K562 (cell line): Measurements from ENCODE around the gene SLC25A26. TPM values are rescaled to one million over a fixed set of nuclear protein-coding genes. Genes with fewer than 3 reads are reported as not detected.

Experiments
- ATAC-seq: fragments of 200-7000 bp; cut with Tn5 transposase; 3 replicates; pipeline ENCODE4 v1.9.1; 2020; ENCODE audit warnings: moderate library complexity
- BruUV-seq: library from RNA; stranded (reverse); fragments of 400-500 nt; replicated peaks from 2 replicates; lab custom pipeline; 2021; lab: Mats Ljungman, UMichigan
- CTCF ChIA-PET: fragments of 300-600 bp; formaldehyde crosslinking; extraction: SDS; loops from one replicate; lab custom pipeline; 2021; ENCODE audit warnings: low intra/inter-chr PET ratio; lab: Yijun Ruan, JAX
- POLR2A ChIA-PET: fragments of 300-600, 350-650 bp; sonication (Branson Sonifier 250); formaldehyde crosslinking; extraction: SDS; loops from one replicate; lab custom pipeline; 2021; ENCODE audit warnings: antibody characterized with exemption, inconsistent platforms; lab: Yijun Ruan, JAX
- DNase-seq, 4 experiments: peaks; one replicate each; pipeline versions ENCODE4 v3.0.0 to v3.0.0-alpha.2; 2011 to 2018; ENCODE audit warnings: low spot score in 3 of 4, mixed read lengths in 3 of 4; ENCODE audit errors: extremely low read depth in 1 of 4
- FAIRE-seq: peaks from 2 replicates; lab custom pipeline; 2011; peaks lifted over from hg19 to GRCh38; lab: Jason Lieb, UNC
- H2AFZ ChIP-seq: 2 replicates; pipeline ENCODE4 v1.6.0; 2011; ENCODE audit warnings: low read depth, low read length, control low read depth, inconsistent platforms
- H3K27ac ChIP-seq: fragments of 200-600 bp; 3 replicates; pipeline ENCODE4 v1.8.0; 2011; ENCODE audit warnings: low read depth, mild to moderate bottlenecking, control low read depth, inconsistent platforms, low read length, moderate library complexity, mixed read lengths; ENCODE audit errors: extremely low read depth
- H3K27me3 ChIP-seq, 2 experiments: fragments of 300-600 bp in 1 of 2; 2 replicates in 1 of 2; 3 replicates in 1 of 2; pipeline versions ENCODE4 v1.6.0 to v1.8.0; 2011; ENCODE audit warnings: inconsistent platforms in 2 of 2, low read length in 2 of 2, mild to moderate bottlenecking in 1 of 2, mixed read lengths in 1 of 2, moderate library complexity in 1 of 2; ENCODE audit not compliant: control insufficient read depth in 2 of 2, insufficient read depth in 2 of 2
- H3K36me3 ChIP-seq: fragments of 300-600 bp; 3 replicates; pipeline ENCODE4 v1.8.0; 2011; ENCODE audit warnings: mild to moderate bottlenecking, low read length, inconsistent platforms; ENCODE audit not compliant: control insufficient read depth, insufficient read depth
- H3K4me1 ChIP-seq, 2 experiments: fragments of 200-600 bp in 1 of 2; replicated peaks in 1 of 2; 2 replicates in 1 of 2; 3 replicates in 1 of 2; pipeline versions ENCODE4 v1.5.1 to v1.8.0; 2011; ENCODE audit warnings: inconsistent platforms in 2 of 2, low read length in 2 of 2, mild to moderate bottlenecking in 1 of 2, mixed read lengths in 1 of 2, moderate library complexity in 1 of 2; ENCODE audit not compliant: control insufficient read depth in 2 of 2, insufficient read depth in 2 of 2
- H3K4me2 ChIP-seq: 2 replicates; pipeline ENCODE4 v1.6.1; 2011; ENCODE audit warnings: low read length, control low read depth, inconsistent platforms, mixed read lengths; ENCODE audit not compliant: insufficient read depth
- H3K4me3 ChIP-seq: fragments of 200-600 bp; sonication (generic), shearing (Covaris generic); 2 replicates; pipeline ENCODE4 v1.5.1; 2016; ENCODE audit warnings: control low read depth, inconsistent platforms
- H3K79me2 ChIP-seq: fragments of 200-600 bp; 3 replicates; pipeline ENCODE4 v1.8.0; 2011; ENCODE audit warnings: low read length, inconsistent platforms; ENCODE audit not compliant: control insufficient read depth, insufficient read depth
- H3K9ac ChIP-seq, 2 experiments: 2 replicates each; pipeline versions ENCODE4 v1.6.0 to v1.6.1; 2011; ENCODE audit warnings: low read depth in 2 of 2, low read length in 2 of 2, control low read depth in 1 of 2, inconsistent platforms in 1 of 2, mild to moderate bottlenecking in 1 of 2, mixed read lengths in 1 of 2; ENCODE audit not compliant: insufficient read depth in 1 of 2
- H3K9me1 ChIP-seq: one replicate; pipeline ENCODE4 v1.6.0; 2011; ENCODE audit warnings: inconsistent platforms, mild to moderate bottlenecking, low read length, moderate library complexity; ENCODE audit not compliant: control insufficient read depth, insufficient read depth
- H3K9me3 ChIP-seq: replicated peaks from 2 replicates; pipeline ENCODE4 v1.5.1; 2011; ENCODE audit warnings: low read depth, low read length, inconsistent platforms; ENCODE audit not compliant: control insufficient read depth, insufficient read depth
- H4K20me1 ChIP-seq: replicated peaks from 2 replicates; pipeline ENCODE4 v1.6.1; 2011; ENCODE audit warnings: low read length, inconsistent platforms, mixed read lengths; ENCODE audit not compliant: control insufficient read depth, insufficient read depth
- CBFA2T3 ChIP-seq: fragments of 450-650 bp; IDR thresholded peaks from 2 replicates; pipeline ENCODE4 v1.6.1; 2017
- DLX4 ChIP-seq: fragments of 250-450 bp; sonication (Bioruptor Pico); IDR thresholded peaks from 2 replicates; pipeline ENCODE4 v1.6.1; 2021; ENCODE audit warnings: mild to moderate bottlenecking
- GTF2F1 ChIP-seq: IDR thresholded peaks from 2 replicates; pipeline ENCODE4 v1.6.1; 2011; ENCODE audit warnings: low read depth, low read length, improper control_type of control experiment
- KLF16 ChIP-seq: IDR thresholded peaks from 2 replicates; pipeline ENCODE4 v1.6.1; 2016; ENCODE audit warnings: antibody characterized with exemption
- LEF1 ChIP-seq: fragments of 450-650 bp; IDR thresholded peaks from 2 replicates; pipeline ENCODE4 v1.6.1; 2016; ENCODE audit warnings: mild to moderate bottlenecking
- MBD2 ChIP-seq: sonication (generic); IDR thresholded peaks from 2 replicates; pipeline ENCODE4 v1.6.1; 2016; ENCODE audit warnings: low read depth, borderline replicate concordance
- MITF ChIP-seq: IDR thresholded peaks from 2 replicates; pipeline ENCODE4 v1.6.1; 2014; ENCODE audit warnings: antibody characterized with exemption
- NCOA6 ChIP-seq: fragments of 450-650 bp; IDR thresholded peaks from 2 replicates; pipeline ENCODE4 v1.6.1; 2017; ENCODE audit warnings: mild to moderate bottlenecking
- PHTF2 ChIP-seq: fragments of 250-450 bp; sonication (Bioruptor Pico); IDR thresholded peaks from 2 replicates; pipeline ENCODE4 v1.5.0; 2021; ENCODE audit warnings: mild to moderate bottlenecking
- STAG1 ChIP-seq: sonication (generic); formaldehyde crosslinking; IDR thresholded peaks from 2 replicates; pipeline ENCODE4 v1.5.0; 2020; ENCODE audit warnings: missing genetic modification reagents, borderline replicate concordance
- ZFP1 ChIP-seq: fragments of 450-650 bp; formaldehyde crosslinking; IDR thresholded peaks from 2 replicates; pipeline ENCODE4 v1.4.0; 2020; ENCODE audit warnings: mild to moderate bottlenecking, mixed read lengths
- ZFP30 ChIP-seq: fragments of 250-450 bp; sonication (Bioruptor Pico); IDR thresholded peaks from 2 replicates; pipeline ENCODE4 v1.8.0; 2022; ENCODE audit warnings: moderate library complexity, mild to moderate bottlenecking, inconsistent platforms, borderline replicate concordance
- ZNF699 ChIP-seq: fragments of 250-450 bp; sonication (Bioruptor Pico); IDR thresholded peaks from 2 replicates; pipeline ENCODE4 v1.8.0; 2021; ENCODE audit warnings: mild to moderate bottlenecking, moderate library complexity; ENCODE audit not compliant: insufficient replicate concordance
- ZSCAN32 ChIP-seq: fragments of 450-650 bp; formaldehyde crosslinking; IDR thresholded peaks from 2 replicates; pipeline ENCODE4 v1.4.0; 2020; ENCODE audit warnings: mild to moderate bottlenecking, moderate library complexity
- in situ Hi-C: fragments of 300-500 bp; cut with MboI; formaldehyde crosslinking; loops from 4 replicates; pipeline ENCODE4 v1.15.0; 2018; ENCODE audit warnings: inconsistent platforms, mixed read lengths
- intact Hi-C: fragments of 100-400 bp; cut with micrococcal nuclease; formaldehyde crosslinking; loops from 2 replicates; pipeline ENCODE4 v1.14.2; 2022
- polyA plus RNA-seq, 8 experiments: library from polyadenylated mRNA; depleted of rRNA in 4 of 8; stranded (reverse) in 5 of 8; unstranded in 3 of 8; fragments of >200 nt; fragmentation: Nextera tagmentation in 2 of 8; fragmentation: Illumina TruSeq in 1 of 8; extraction: Ambion mirVana in 2 of 8; extraction: Trizol in 1 of 8; gene quantifications; 2 replicates each; pipeline versions ENCODE4 v1.2.1 to v1.2.3, GENCODE V29; 2011 to 2014; ENCODE audit warnings: inconsistent platforms in 1 of 8, missing spikeins in 1 of 8
- total RNA-seq, 7 experiments: library from RNA; depleted of rRNA in 6 of 7; stranded (reverse); fragments of >200 nt in 6 of 7; fragmentation: Illumina TruSeq in 2 of 7; extraction: Trizol in 2 of 7; gene quantifications; 2 replicates each; pipeline versions ENCODE4 v1.2.1 to v1.2.3, GENCODE V29; 2011 to 2021; ENCODE audit warnings: low replicate concordance in 1 of 7
- TF ChIP-seq, protein P1 (sequence below): fragments of 200-800 bp; sonication (Bioruptor generic); IDR thresholded peaks from 2 replicates; pipeline ENCODE4 v1.6.1; 2017; ENCODE audit warnings: missing genetic modification characterization, missing compliant biosample characterization
- TF ChIP-seq, protein P2 (sequence below): sonication (generic); formaldehyde crosslinking; IDR thresholded peaks from 2 replicates; pipeline ENCODE4 v1.8.0; 2022; ENCODE audit warnings: mild to moderate bottlenecking, missing genetic modification reagents

The SLC25A26 gene
- total and polyA plus RNA-seq, 9 of the 15 experiments (the other 6 are each of a cell fraction or from before 2014, with no cell fraction given), result 7.2 to 29.1 (median 12.6) TPM

DNA sequence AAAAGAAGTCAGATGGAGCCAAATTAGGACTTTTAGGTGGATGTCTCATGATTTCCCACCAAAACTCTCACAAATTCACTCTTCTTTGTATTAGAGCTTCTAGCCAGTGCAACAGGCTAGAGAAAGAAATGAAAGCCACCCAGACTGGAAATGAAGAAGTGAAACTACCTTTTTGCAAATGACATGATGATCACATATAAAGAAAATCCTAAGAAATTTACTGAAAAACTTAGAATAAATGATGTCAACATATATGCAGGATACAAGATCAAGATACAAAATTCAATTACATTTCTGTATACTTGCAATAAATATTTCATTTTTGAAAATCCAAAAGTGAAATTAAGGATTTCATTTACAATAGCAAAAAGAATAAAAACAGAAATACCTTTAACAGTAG is 169.2 kb downstream of the SLC25A26 start:
- Histone ChIP-seq H3K9me3 (no peaks in the 10 kb centered on the region), H3K27ac (no peak overlapping the region), H3K4me3 (no peak overlapping the region), H3K9me1 (no peaks in the 10 kb centered on the region), H3K79me2 (no peaks in the 10 kb centered on the region), H3K4me1 (peaks cover 0 to 8% of the 10 kb centered on the region in 2 experiments; a peak in 3 of 5 replicates), H4K20me1 (no peaks in the 10 kb centered on the region), H3K36me3 (no peaks in the 10 kb centered on the region), H3K4me2 (no peak overlapping the region), H3K9ac (no peak overlapping the region), H3K27me3 (peaks cover 0 to 4% of the 10 kb centered on the region in 2 experiments; a peak in 1 of 5 replicates), H2AFZ (no peak overlapping the region)
- ChIA-PET POLR2A (no interaction called here), CTCF (no interaction called here)
- intact Hi-C loops, result no loop called here
- FAIRE-seq (no peak), ATAC-seq (no peak), DNase-seq (no peak)
- in situ Hi-C loops, result no loop called here
- BruUV-seq, result no TSS peak
- no peak for TF ChIP-seq STAG1
- TF ChIP-seq GTF2F1, result no peak
- TF ChIP-seq LEF1, result no peak
- TF ChIP-seq MITF, result no peak
- no peak for TF ChIP-seq PHTF2 (CRISPR knock-in tag)
- no peak for TF ChIP-seq ZFP1 (CRISPR knock-in tag)
- TF ChIP-seq ZSCAN32 (CRISPR knock-in tag), result no peak
- TF ChIP-seq ZNF699 (CRISPR knock-in tag), result no peak
- TF ChIP-seq, protein P1, sequence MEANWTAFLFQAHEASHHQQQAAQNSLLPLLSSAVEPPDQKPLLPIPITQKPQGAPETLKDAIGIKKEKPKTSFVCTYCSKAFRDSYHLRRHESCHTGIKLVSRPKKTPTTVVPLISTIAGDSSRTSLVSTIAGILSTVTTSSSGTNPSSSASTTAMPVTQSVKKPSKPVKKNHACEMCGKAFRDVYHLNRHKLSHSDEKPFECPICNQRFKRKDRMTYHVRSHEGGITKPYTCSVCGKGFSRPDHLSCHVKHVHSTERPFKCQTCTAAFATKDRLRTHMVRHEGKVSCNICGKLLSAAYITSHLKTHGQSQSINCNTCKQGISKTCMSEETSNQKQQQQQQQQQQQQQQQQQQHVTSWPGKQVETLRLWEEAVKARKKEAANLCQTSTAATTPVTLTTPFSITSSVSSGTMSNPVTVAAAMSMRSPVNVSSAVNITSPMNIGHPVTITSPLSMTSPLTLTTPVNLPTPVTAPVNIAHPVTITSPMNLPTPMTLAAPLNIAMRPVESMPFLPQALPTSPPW (CRISPR knock-in tag), result no peak
- TF ChIP-seq ZFP30, result no peak
- TF ChIP-seq KLF16, result no peak
- TF ChIP-seq MBD2, result no peak
- no peak for TF ChIP-seq CBFA2T3
- no peak for TF ChIP-seq DLX4 (CRISPR knock-in tag)
- TF ChIP-seq NCOA6, result no peak
- TF ChIP-seq, protein P2, sequence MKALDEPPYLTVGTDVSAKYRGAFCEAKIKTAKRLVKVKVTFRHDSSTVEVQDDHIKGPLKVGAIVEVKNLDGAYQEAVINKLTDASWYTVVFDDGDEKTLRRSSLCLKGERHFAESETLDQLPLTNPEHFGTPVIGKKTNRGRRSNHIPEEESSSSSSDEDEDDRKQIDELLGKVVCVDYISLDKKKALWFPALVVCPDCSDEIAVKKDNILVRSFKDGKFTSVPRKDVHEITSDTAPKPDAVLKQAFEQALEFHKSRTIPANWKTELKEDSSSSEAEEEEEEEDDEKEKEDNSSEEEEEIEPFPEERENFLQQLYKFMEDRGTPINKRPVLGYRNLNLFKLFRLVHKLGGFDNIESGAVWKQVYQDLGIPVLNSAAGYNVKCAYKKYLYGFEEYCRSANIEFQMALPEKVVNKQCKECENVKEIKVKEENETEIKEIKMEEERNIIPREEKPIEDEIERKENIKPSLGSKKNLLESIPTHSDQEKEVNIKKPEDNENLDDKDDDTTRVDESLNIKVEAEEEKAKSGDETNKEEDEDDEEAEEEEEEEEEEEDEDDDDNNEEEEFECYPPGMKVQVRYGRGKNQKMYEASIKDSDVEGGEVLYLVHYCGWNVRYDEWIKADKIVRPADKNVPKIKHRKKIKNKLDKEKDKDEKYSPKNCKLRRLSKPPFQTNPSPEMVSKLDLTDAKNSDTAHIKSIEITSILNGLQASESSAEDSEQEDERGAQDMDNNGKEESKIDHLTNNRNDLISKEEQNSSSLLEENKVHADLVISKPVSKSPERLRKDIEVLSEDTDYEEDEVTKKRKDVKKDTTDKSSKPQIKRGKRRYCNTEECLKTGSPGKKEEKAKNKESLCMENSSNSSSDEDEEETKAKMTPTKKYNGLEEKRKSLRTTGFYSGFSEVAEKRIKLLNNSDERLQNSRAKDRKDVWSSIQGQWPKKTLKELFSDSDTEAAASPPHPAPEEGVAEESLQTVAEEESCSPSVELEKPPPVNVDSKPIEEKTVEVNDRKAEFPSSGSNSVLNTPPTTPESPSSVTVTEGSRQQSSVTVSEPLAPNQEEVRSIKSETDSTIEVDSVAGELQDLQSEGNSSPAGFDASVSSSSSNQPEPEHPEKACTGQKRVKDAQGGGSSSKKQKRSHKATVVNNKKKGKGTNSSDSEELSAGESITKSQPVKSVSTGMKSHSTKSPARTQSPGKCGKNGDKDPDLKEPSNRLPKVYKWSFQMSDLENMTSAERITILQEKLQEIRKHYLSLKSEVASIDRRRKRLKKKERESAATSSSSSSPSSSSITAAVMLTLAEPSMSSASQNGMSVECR (CRISPR knock-in tag), result no peak
